OCI-M1 (cell line): ENCODE data around the gene GON4L.
"Not testable (repeated sequence)": the region's sequence is repeated elsewhere in the genome, so short reads cannot be mapped to it uniquely, and the experiment has no call there.

Experiments used
- DNase-seq: peaks from one replicate; lab custom pipeline; 2025; lab: John Stamatoyannopoulos, UW

Gene GON4L

GRCh38 chr1:155748141-155748540 is 108.9 kb downstream of the GON4L start:
- not testable (repeated sequence) for DNase-seq

- not testable (repeated sequence) for DNase-seq
Observed at GRCh38 chr1:155747586-155747985, 109.4 kb downstream of the GON4L start.

- peak; percentile 99 for DNase-seq
Observed at GRCh38 chr1:155745284-155746228, 111.5 kb downstream of the GON4L start.

GRCh38 chr1:155744711-155745283 is 112.2 kb downstream of the GON4L start:
- no peak for DNase-seq

GRCh38 chr1:155741908-155742307 is 115.1 kb downstream of the GON4L start:
- no peak for DNase-seq

GRCh38 chr1:155740995-155741394 is 116.0 kb downstream of the GON4L start:
- DNase-seq = no peak

GRCh38 chr1:155729031-155729898 is 127.7 kb downstream of the GON4L start:
- DNase-seq = peak; percentile 66

GRCh38 chr1:155725142-155725541 is 131.9 kb downstream of the GON4L start:
- no peak for DNase-seq

GRCh38 chr1:155719703-155720102 is 137.3 kb downstream of the GON4L start:
- no peak for DNase-seq

- not testable (repeated sequence) for DNase-seq
Observed at GRCh38 chr1:155718524-155719115, 138.4 kb downstream of the GON4L start.

GRCh38 chr1:155717041-155717440 is 140.0 kb downstream of the GON4L start:
- no peak for DNase-seq

- DNase-seq = no peak
Observed at GRCh38 chr1:155715777-155716176, 141.2 kb downstream of the GON4L start.

GRCh38 chr1:155715056-155715455 is 142.0 kb downstream of the GON4L start:
- DNase-seq = not testable (repeated sequence)

- DNase-seq = no peak
Observed at GRCh38 chr1:155713075-155713474, 143.9 kb downstream of the GON4L start.

GRCh38 chr1:155712636-155713035 is 144.4 kb downstream of the GON4L start:
- peak; percentile 48 for DNase-seq

GRCh38 chr1:155711457-155711856 is 145.6 kb downstream of the GON4L start:
- not testable (repeated sequence) for DNase-seq

GRCh38 chr1:155709391-155709790 is 147.6 kb downstream of the GON4L start:
- DNase-seq = no peak

GRCh38 chr1:155706139-155706538 is 150.9 kb downstream of the GON4L start:
- DNase-seq = no peak

GRCh38 chr1:155704414-155704813 is 152.6 kb downstream of the GON4L start:
- not testable (repeated sequence) for DNase-seq

- no peak for DNase-seq
Observed at GRCh38 chr1:155703216-155703615, 153.8 kb downstream of the GON4L start.

- not testable (repeated sequence) for DNase-seq
Observed at GRCh38 chr1:155701675-155702074, 155.3 kb downstream of the GON4L start.
